SU-DHL-6 (cell line): ENCODE results near the gene BPIFB6.

ENCODE experiments used
- H2AFZ ChIP-seq: fragments of 200-600 bp; sonication (generic); 2 replicates; pipeline ENCODE4 v1.6.1; 2014; ENCODE audit warnings: low read depth, mild to moderate bottlenecking, moderate library complexity, mixed read lengths, antibody characterized with exemption, low read length; ENCODE audit not compliant: severe bottlenecking
- H3F3A ChIP-seq: fragments of 200-600 bp; shearing (Covaris generic); 2 replicates; pipeline ENCODE4 v1.6.0; 2016; ENCODE audit warnings: antibody characterized with exemption, mild to moderate bottlenecking; ENCODE audit not compliant: insufficient read depth
- H3K27ac ChIP-seq: fragments of 200-600 bp; sonication (generic); 2 replicates; pipeline ENCODE4 v1.5.1; 2016; ENCODE audit warnings: low read depth, mild to moderate bottlenecking, low read length, moderate library complexity, mixed read lengths
- H3K27me3 ChIP-seq: fragments of 200-600 bp; sonication (generic), shearing (Covaris generic); 2 replicates; pipeline ENCODE4 v1.6.0; 2014; ENCODE audit warnings: mild to moderate bottlenecking, low read length
- H3K36me3 ChIP-seq: fragments of 200-600 bp; sonication (generic); 2 replicates; pipeline ENCODE4 v1.6.1; 2014; ENCODE audit warnings: mild to moderate bottlenecking, low read length, mixed read lengths
- H3K4me2 ChIP-seq: fragments of 300-600, 200-600 bp; shearing (Covaris generic), sonication (generic); 2 replicates; pipeline ENCODE4 v1.6.0; 2014; ENCODE audit warnings: low read length, low read depth, mild to moderate bottlenecking; ENCODE audit not compliant: poor library complexity, severe bottlenecking
- H3K4me3 ChIP-seq: fragments of 200-600 bp; sonication (generic); 2 replicates; pipeline ENCODE4 v1.5.1; 2014; ENCODE audit warnings: antibody characterized with exemption, low read length, mild to moderate bottlenecking, mixed read lengths; ENCODE audit not compliant: insufficient read depth, poor library complexity, severe bottlenecking
- H3K79me2 ChIP-seq: fragments of 200-600 bp; sonication (generic); 2 replicates; pipeline ENCODE4 v1.6.1; 2014; ENCODE audit warnings: mild to moderate bottlenecking, low read length, moderate library complexity; ENCODE audit not compliant: insufficient read depth
- H3K9ac ChIP-seq: fragments of 200-600 bp; sonication (generic); 2 replicates; pipeline ENCODE4 v1.7.0; 2014; ENCODE audit warnings: mild to moderate bottlenecking, low read length
- H3K9me2 ChIP-seq: fragments of 200-600 bp; sonication (generic); replicated peaks from 2 replicates; pipeline ENCODE4 v1.6.1; 2014; ENCODE audit warnings: low read length; ENCODE audit not compliant: insufficient read depth
- H3K9me3 ChIP-seq: fragments of 200-600 bp; sonication (generic); 2 replicates; pipeline ENCODE4 v1.6.1; 2014; ENCODE audit warnings: low read length, mixed read lengths; ENCODE audit not compliant: insufficient read depth
- H4K20me1 ChIP-seq: fragments of 200-600 bp; sonication (generic); 2 replicates; pipeline ENCODE4 v1.6.1; 2014; ENCODE audit warnings: low read depth, mild to moderate bottlenecking, antibody characterized with exemption, low read length, moderate library complexity, mixed read lengths
- EZH2phosphoT487 ChIP-seq: fragments of 200-600 bp; sonication (generic), shearing (Covaris generic); conservative IDR thresholded peaks from 2 replicates; pipeline ENCODE4 v1.6.1; 2018; ENCODE audit warnings: mild to moderate bottlenecking, antibody characterized with exemption, low read length, moderate library complexity, mixed read lengths
- TF ChIP-seq, protein P1 (sequence below): fragments of 200-600 bp; sonication (generic); IDR thresholded peaks from one replicate; pipeline ENCODE4 v1.5.1; 2017; ENCODE audit warnings: antibody characterized with exemption, mild to moderate bottlenecking, low read length, moderate library complexity; ENCODE audit not compliant: insufficient read depth, poor library complexity, severe bottlenecking

Gene BPIFB6

GRCh38 chr20:33016581-33017109, 14.8 kb upstream of the BPIFB6 start:
- Histone ChIP-seq H3K9ac (no peak overlapping the region), H3F3A (no peaks in the 10 kb centered on the region), H3K4me2 (no peak overlapping the region), H3K36me3 (no peaks in the 10 kb centered on the region), H3K9me3 (no peaks in the 10 kb centered on the region), H3K27ac (no peak overlapping the region), H4K20me1 (no peaks in the 10 kb centered on the region), H3K4me3 (no peak overlapping the region), H3K79me2 (no peaks in the 10 kb centered on the region), H2AFZ (no peak overlapping the region), H3K9me2 (no peaks in the 10 kb centered on the region), H3K27me3 (no peaks in the 10 kb centered on the region; the same call in 1 of the 2 replicates)
- no peak for TF ChIP-seq EZH2phosphoT487
- TF ChIP-seq, protein P1, sequence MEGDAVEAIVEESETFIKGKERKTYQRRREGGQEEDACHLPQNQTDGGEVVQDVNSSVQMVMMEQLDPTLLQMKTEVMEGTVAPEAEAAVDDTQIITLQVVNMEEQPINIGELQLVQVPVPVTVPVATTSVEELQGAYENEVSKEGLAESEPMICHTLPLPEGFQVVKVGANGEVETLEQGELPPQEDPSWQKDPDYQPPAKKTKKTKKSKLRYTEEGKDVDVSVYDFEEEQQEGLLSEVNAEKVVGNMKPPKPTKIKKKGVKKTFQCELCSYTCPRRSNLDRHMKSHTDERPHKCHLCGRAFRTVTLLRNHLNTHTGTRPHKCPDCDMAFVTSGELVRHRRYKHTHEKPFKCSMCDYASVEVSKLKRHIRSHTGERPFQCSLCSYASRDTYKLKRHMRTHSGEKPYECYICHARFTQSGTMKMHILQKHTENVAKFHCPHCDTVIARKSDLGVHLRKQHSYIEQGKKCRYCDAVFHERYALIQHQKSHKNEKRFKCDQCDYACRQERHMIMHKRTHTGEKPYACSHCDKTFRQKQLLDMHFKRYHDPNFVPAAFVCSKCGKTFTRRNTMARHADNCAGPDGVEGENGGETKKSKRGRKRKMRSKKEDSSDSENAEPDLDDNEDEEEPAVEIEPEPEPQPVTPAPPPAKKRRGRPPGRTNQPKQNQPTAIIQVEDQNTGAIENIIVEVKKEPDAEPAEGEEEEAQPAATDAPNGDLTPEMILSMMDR, result no peak

GRCh38 chr20:33017542-33017941, 13.9 kb upstream of the BPIFB6 start:
- TF ChIP-seq, protein P1, result no peak
- TF ChIP-seq EZH2phosphoT487, result no peak
- Histone ChIP-seq H3K36me3 (no peaks in the 10 kb centered on the region), H3K9me3 (no peaks in the 10 kb centered on the region), H2AFZ (no peak overlapping the region), H3K79me2 (no peaks in the 10 kb centered on the region), H3F3A (no peaks in the 10 kb centered on the region), H3K9ac (no peak overlapping the region), H3K27ac (no peak overlapping the region), H3K27me3 (no peaks in the 10 kb centered on the region; the same call in 1 of the 2 replicates), H4K20me1 (no peaks in the 10 kb centered on the region), H3K9me2 (no peaks in the 10 kb centered on the region), H3K4me3 (no peak overlapping the region), H3K4me2 (no peak overlapping the region)

GRCh38 chr20:33018169-33018931, 13.1 kb upstream of the BPIFB6 start:
- Histone ChIP-seq H3K79me2 (no peaks in the 10 kb centered on the region), H3K27ac (no peak overlapping the region), H2AFZ (no peak overlapping the region), H3K4me2 (no peak overlapping the region), H4K20me1 (no peaks in the 10 kb centered on the region), H3K9me3 (no peaks in the 10 kb centered on the region), H3K27me3 (no peaks in the 10 kb centered on the region; the same call in 1 of the 2 replicates), H3K9ac (no peak overlapping the region), H3K36me3 (no peaks in the 10 kb centered on the region), H3K4me3 (no peak overlapping the region), H3K9me2 (no peaks in the 10 kb centered on the region), H3F3A (no peaks in the 10 kb centered on the region)
- TF ChIP-seq EZH2phosphoT487, result no peak
- TF ChIP-seq, protein P1, result no peak
